CD1c-positive myeloid dendritic cell (primary cell): Measurements from ENCODE around the gene PNPLA2.

ENCODE experiments used
- DNase-seq: peaks from one replicate; pipeline ENCODE4 v3.0.0-alpha.2; 2016; ENCODE audit errors: extremely low spot score

PNPLA2 gene

GRCh38 chr11:798093-798713 lies 20.5 kb upstream of the PNPLA2 start, which contains the start of gene SLC25A22:
SLC25A22 (minus strand) TSS chr11:798281; CDS start chr11:795006, 3,275 bp downstream.
- peak; percentile 92 for DNase-seq

GRCh38 chr11:799641-800316 lies 18.9 kb upstream of the PNPLA2 start:
- DNase-seq: no peak

- DNase-seq: no peak
Observed at GRCh38 chr11:800473-800872, 18.2 kb upstream of the PNPLA2 start.

- no peak for DNase-seq
Observed at GRCh38 chr11:801097-801780, 17.5 kb upstream of the PNPLA2 start.

GRCh38 chr11:802018-802617 lies 16.6 kb upstream of the PNPLA2 start:
- no peak for DNase-seq

- DNase-seq: no peak
Observed at GRCh38 chr11:802693-803466, 15.8 kb upstream of the PNPLA2 start.

- DNase-seq: no peak
Observed at GRCh38 chr11:803467-803742, 15.3 kb upstream of the PNPLA2 start.

GRCh38 chr11:803770-804598 lies 14.7 kb upstream of the PNPLA2 start:
- DNase-seq: no peak

GRCh38 chr11:804599-804964 lies 14.1 kb upstream of the PNPLA2 start:
- DNase-seq: no peak

GRCh38 chr11:808427-809286 lies 10.1 kb upstream of the PNPLA2 start:
- DNase-seq: no peak

- DNase-seq: peak; percentile 99
Observed at GRCh38 chr11:809287-810039, 9.3 kb upstream of the PNPLA2 start, which contains the start of gene RPLP2. RPLP2 (plus strand) TSS chr11:809967; CDS start chr11:810235, 268 bp downstream.

GRCh38 chr11:810040-810567 lies 8.6 kb upstream of the PNPLA2 start:
- no peak for DNase-seq

- DNase-seq: no peak
Observed at GRCh38 chr11:811446-812245, 7.1 kb upstream of the PNPLA2 start.

GRCh38 chr11:812390-812789 lies 6.3 kb upstream of the PNPLA2 start:
- DNase-seq: no peak

- DNase-seq: no peak
Observed at GRCh38 chr11:813072-813455, 5.7 kb upstream of the PNPLA2 start.

GRCh38 chr11:813456-814096 lies 5.1 kb upstream of the PNPLA2 start:
- DNase-seq: no peak

GRCh38 chr11:815675-816432 lies 2.9 kb upstream of the PNPLA2 start:
- DNase-seq: no peak
